Measurements from ENCODE around the gene STK24. TPM values are rescaled to one million over a fixed set of nuclear protein-coding genes. Genes with fewer than 3 reads are reported as not detected.

STK24 gene
- total and polyA plus RNA-seq, 2 of the 8 experiments (the other 6 are each of a cell fraction or from before 2014, with no cell fraction given) = 62.8 to 143 TPM

DNA sequence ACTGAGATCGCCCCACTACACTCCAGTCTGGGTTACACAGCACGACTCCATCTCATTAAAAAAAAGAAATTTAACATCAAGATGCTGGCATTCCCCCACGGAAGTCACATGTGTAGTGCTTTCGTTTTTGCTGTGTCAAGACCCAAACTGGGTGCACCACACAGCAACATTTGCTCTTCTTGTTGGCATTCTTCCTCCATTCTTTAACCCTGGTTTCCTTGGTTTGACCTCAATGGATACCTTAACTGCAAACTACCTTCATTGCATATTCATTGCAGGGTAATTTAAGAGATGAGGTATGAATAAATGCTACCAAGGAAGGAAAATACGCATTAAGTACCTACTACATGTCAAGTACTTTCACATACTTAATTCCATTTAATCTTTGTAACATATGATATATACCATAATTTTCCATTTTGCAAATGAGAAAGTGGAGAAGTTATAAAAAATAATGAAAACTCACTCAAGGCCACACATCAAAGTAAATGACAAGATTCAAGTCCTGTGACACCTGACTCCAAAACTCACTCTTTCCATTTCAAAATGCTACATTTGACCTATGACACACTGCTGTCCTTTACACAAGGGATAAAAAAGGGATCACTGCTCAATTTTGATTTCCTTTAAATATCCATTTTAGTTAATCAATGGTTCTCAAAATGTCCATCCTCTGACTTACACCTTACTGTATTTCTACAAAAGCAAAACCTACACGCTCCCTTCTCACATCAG lies 59.2 kb downstream of the STK24 start (continued):
- TF ChIP-seq, protein P1, sequence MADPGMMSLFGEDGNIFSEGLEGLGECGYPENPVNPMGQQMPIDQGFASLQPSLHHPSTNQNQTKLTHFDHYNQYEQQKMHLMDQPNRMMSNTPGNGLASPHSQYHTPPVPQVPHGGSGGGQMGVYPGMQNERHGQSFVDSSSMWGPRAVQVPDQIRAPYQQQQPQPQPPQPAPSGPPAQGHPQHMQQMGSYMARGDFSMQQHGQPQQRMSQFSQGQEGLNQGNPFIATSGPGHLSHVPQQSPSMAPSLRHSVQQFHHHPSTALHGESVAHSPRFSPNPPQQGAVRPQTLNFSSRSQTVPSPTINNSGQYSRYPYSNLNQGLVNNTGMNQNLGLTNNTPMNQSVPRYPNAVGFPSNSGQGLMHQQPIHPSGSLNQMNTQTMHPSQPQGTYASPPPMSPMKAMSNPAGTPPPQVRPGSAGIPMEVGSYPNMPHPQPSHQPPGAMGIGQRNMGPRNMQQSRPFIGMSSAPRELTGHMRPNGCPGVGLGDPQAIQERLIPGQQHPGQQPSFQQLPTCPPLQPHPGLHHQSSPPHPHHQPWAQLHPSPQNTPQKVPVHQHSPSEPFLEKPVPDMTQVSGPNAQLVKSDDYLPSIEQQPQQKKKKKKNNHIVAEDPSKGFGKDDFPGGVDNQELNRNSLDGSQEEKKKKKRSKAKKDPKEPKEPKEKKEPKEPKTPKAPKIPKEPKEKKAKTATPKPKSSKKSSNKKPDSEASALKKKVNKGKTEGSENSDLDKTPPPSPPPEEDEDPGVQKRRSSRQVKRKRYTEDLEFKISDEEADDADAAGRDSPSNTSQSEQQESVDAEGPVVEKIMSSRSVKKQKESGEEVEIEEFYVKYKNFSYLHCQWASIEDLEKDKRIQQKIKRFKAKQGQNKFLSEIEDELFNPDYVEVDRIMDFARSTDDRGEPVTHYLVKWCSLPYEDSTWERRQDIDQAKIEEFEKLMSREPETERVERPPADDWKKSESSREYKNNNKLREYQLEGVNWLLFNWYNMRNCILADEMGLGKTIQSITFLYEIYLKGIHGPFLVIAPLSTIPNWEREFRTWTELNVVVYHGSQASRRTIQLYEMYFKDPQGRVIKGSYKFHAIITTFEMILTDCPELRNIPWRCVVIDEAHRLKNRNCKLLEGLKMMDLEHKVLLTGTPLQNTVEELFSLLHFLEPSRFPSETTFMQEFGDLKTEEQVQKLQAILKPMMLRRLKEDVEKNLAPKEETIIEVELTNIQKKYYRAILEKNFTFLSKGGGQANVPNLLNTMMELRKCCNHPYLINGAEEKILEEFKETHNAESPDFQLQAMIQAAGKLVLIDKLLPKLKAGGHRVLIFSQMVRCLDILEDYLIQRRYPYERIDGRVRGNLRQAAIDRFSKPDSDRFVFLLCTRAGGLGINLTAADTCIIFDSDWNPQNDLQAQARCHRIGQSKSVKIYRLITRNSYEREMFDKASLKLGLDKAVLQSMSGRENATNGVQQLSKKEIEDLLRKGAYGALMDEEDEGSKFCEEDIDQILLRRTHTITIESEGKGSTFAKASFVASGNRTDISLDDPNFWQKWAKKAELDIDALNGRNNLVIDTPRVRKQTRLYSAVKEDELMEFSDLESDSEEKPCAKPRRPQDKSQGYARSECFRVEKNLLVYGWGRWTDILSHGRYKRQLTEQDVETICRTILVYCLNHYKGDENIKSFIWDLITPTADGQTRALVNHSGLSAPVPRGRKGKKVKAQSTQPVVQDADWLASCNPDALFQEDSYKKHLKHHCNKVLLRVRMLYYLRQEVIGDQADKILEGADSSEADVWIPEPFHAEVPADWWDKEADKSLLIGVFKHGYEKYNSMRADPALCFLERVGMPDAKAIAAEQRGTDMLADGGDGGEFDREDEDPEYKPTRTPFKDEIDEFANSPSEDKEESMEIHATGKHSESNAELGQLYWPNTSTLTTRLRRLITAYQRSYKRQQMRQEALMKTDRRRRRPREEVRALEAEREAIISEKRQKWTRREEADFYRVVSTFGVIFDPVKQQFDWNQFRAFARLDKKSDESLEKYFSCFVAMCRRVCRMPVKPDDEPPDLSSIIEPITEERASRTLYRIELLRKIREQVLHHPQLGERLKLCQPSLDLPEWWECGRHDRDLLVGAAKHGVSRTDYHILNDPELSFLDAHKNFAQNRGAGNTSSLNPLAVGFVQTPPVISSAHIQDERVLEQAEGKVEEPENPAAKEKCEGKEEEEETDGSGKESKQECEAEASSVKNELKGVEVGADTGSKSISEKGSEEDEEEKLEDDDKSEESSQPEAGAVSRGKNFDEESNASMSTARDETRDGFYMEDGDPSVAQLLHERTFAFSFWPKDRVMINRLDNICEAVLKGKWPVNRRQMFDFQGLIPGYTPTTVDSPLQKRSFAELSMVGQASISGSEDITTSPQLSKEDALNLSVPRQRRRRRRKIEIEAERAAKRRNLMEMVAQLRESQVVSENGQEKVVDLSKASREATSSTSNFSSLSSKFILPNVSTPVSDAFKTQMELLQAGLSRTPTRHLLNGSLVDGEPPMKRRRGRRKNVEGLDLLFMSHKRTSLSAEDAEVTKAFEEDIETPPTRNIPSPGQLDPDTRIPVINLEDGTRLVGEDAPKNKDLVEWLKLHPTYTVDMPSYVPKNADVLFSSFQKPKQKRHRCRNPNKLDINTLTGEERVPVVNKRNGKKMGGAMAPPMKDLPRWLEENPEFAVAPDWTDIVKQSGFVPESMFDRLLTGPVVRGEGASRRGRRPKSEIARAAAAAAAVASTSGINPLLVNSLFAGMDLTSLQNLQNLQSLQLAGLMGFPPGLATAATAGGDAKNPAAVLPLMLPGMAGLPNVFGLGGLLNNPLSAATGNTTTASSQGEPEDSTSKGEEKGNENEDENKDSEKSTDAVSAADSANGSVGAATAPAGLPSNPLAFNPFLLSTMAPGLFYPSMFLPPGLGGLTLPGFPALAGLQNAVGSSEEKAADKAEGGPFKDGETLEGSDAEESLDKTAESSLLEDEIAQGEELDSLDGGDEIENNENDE (IDR thresholded peaks at IDR 0.05; ENCODE audit: insufficient replicate concordance, low read length) = no peak
- TF ChIP-seq KDM1A (IDR thresholded peaks at IDR 0.05; ENCODE audit: borderline replicate concordance, low read length) (no peak), SP4 (IDR thresholded peaks at IDR 0.05; ENCODE audit: low read length) (no peak)
- TF ChIP-seq, protein P2, sequence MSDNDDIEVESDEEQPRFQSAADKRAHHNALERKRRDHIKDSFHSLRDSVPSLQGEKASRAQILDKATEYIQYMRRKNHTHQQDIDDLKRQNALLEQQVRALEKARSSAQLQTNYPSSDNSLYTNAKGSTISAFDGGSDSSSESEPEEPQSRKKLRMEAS (IDR thresholded peaks at IDR 0.05) = no peak
